ENCODE data around the gene VDR. TPM values are rescaled to one million over a fixed set of nuclear protein-coding genes. Genes with fewer than 3 reads are reported as not detected.

The VDR gene
- total RNA-seq, 6 experiments from 2014 or later = 8.4 to 14.8 (median 10.1) TPM

- no peaks in the 10 kb centered on the region for H3K4me1 Mint-ChIP-seq (ENCODE audit: low read depth)
- no peak overlapping the region for H3K4me3 Mint-ChIP-seq
- no peak for TF ChIP-seq CTCF (IDR thresholded peaks at IDR 0.05)
- no peak overlapping the region for H3K27ac Mint-ChIP-seq
- H3K9me3 Mint-ChIP-seq = no peaks in the 10 kb centered on the region
- DNase-seq = no peak
- H3K27me3 Mint-ChIP-seq (ENCODE audit: insufficient read depth) = peaks cover 34% of the 10 kb centered on the region
- H3K36me3 Mint-ChIP-seq (ENCODE audit: low read depth) = no peaks in the 10 kb centered on the region
Measured at GRCh38 chr12:47921907-47922306, 17.1 kb upstream of the VDR start.

- Mint-ChIP-seq H3K36me3 (ENCODE audit: low read depth) (no peaks in the 10 kb centered on the region), H3K4me3 (no peak overlapping the region), H3K27me3 (ENCODE audit: insufficient read depth) (peaks cover 34% of the 10 kb centered on the region), H3K4me1 (ENCODE audit: low read depth) (no peaks in the 10 kb centered on the region), H3K9me3 (no peaks in the 10 kb centered on the region), H3K27ac (no peak overlapping the region)
- no peak for TF ChIP-seq CTCF (IDR thresholded peaks at IDR 0.05)
- no peak for DNase-seq
Measured at GRCh38 chr12:47920913-47921312, 16.1 kb upstream of the VDR start.

- no peak for TF ChIP-seq CTCF (IDR thresholded peaks at IDR 0.05)
- Mint-ChIP-seq H3K27me3 (ENCODE audit: insufficient read depth) (peaks cover 23% of the 10 kb centered on the region), H3K36me3 (ENCODE audit: low read depth) (no peaks in the 10 kb centered on the region), H3K4me1 (ENCODE audit: low read depth) (peaks cover 18% of the 10 kb centered on the region), H3K27ac (no peak overlapping the region), H3K9me3 (no peaks in the 10 kb centered on the region; the same call in 1 of the 2 replicates), H3K4me3 (no peak overlapping the region)
- DNase-seq = no peak
Measured at GRCh38 chr12:47913081-47913480, 8.3 kb upstream of the VDR start.

GRCh38 chr12:47912556-47912955, 7.8 kb upstream of the VDR start:
- Mint-ChIP-seq H3K27ac (no peak overlapping the region), H3K4me1 (ENCODE audit: low read depth) (peaks cover 21% of the 10 kb centered on the region), H3K9me3 (no peaks in the 10 kb centered on the region; the same call in 1 of the 2 replicates), H3K36me3 (ENCODE audit: low read depth) (no peaks in the 10 kb centered on the region), H3K4me3 (no peak overlapping the region), H3K27me3 (ENCODE audit: insufficient read depth) (peaks cover 21% of the 10 kb centered on the region)
- no peak for TF ChIP-seq CTCF (IDR thresholded peaks at IDR 0.05)
- no peak for DNase-seq

GRCh38 chr12:47910981-47911380, 6.2 kb upstream of the VDR start:
- Mint-ChIP-seq H3K36me3 (ENCODE audit: low read depth) (no peaks in the 10 kb centered on the region), H3K4me1 (ENCODE audit: low read depth) (peaks cover 21% of the 10 kb centered on the region), H3K9me3 (no peaks in the 10 kb centered on the region; the same call in 1 of the 2 replicates), H3K27ac (no peak overlapping the region; the same call in 1 of the 2 replicates), H3K27me3 (ENCODE audit: insufficient read depth) (peaks cover 25% of the 10 kb centered on the region), H3K4me3 (no peak overlapping the region)
- no peak for TF ChIP-seq CTCF (IDR thresholded peaks at IDR 0.05)
- DNase-seq = no peak

- Mint-ChIP-seq H3K27ac (no peak overlapping the region; the same call in 1 of the 2 replicates), H3K27me3 (ENCODE audit: insufficient read depth) (peaks cover 27% of the 10 kb centered on the region), H3K4me1 (ENCODE audit: low read depth) (peaks cover 21% of the 10 kb centered on the region), H3K4me3 (no peak overlapping the region), H3K9me3 (no peaks in the 10 kb centered on the region; the same call in 1 of the 2 replicates), H3K36me3 (ENCODE audit: low read depth) (no peaks in the 10 kb centered on the region)
- TF ChIP-seq CTCF (IDR thresholded peaks at IDR 0.05) = no peak
- DNase-seq = peak; percentile 24
Measured at GRCh38 chr12:47910486-47910885, 5.7 kb upstream of the VDR start.
